HFFc6 (cell line): ENCODE results near the gene TMEM26. TPM values are rescaled to one million over a fixed set of nuclear protein-coding genes. Genes with fewer than 3 reads are reported as not detected.

ENCODE experiments used
- DNase-seq: peaks from one replicate; pipeline ENCODE4 v3.0.0-alpha.2; 2018
- H3K27ac Mint-ChIP-seq: 2 replicates; pipeline ENCODE4 v1.8.0; 2020; ENCODE audit warnings: mild to moderate bottlenecking, mixed read lengths
- H3K27me3 Mint-ChIP-seq: 2 replicates; pipeline ENCODE4 v1.8.0; 2021; ENCODE audit warnings: mild to moderate bottlenecking, moderate library complexity, mixed read lengths; ENCODE audit not compliant: insufficient read depth
- H3K36me3 Mint-ChIP-seq: 2 replicates; pipeline ENCODE4 v1.8.0; 2021; ENCODE audit warnings: low read depth, mixed read lengths
- H3K4me1 Mint-ChIP-seq: 2 replicates; pipeline ENCODE4 v1.8.0; 2020; ENCODE audit warnings: low read depth, mixed read lengths
- H3K4me3 Mint-ChIP-seq: 2 replicates; pipeline ENCODE4 v1.8.0; 2020; ENCODE audit warnings: mild to moderate bottlenecking, moderate library complexity, mixed read lengths
- H3K9me3 Mint-ChIP-seq: 2 replicates; pipeline ENCODE4 v1.8.0; 2020; ENCODE audit warnings: mild to moderate bottlenecking, mixed read lengths
- CTCF ChIP-seq: fragments of 200-600 bp; sonication (generic); IDR thresholded peaks from 2 replicates; pipeline ENCODE4 v1.5.0; 2021; ENCODE audit warnings: antibody characterized with exemption, mild to moderate bottlenecking
- total RNA-seq, 6 experiments: library from RNA; stranded (reverse); fragmentation: NEBNext Ultra II Directional; extraction: Animal tissue kit (Norgen Biotek cat#: 25700); gene quantifications; 2 replicates in 1 of 6; 3 replicates in 5 of 6; pipeline ENCODE4 v1.2.3, GENCODE V29; 2021

TMEM26 gene
- total RNA-seq, 6 experiments from 2014 or later, result not detected

DNA sequence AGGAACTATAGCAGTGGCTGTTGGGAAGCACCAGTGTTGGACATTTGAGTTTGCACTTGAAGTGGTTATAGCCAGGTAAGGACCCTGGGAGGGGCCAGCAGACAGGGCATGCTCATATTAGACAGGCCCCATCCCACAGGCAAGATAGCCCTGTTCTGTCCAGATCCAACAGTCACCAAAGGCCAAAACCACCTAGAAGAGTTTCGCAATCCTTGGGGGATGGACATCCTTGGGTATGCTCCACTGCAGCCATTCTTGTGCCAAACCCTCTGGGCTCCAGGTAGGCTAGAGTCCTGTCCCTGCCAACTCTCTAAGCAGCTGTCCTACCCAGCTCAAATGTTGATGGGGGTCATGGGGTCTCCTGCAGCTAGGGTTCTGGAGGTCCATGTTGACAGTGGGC is 76.8 kb downstream of the TMEM26 start:
- DNase-seq, result no peak

GRCh38 chr10:61366365-61366764 is 86.8 kb downstream of the TMEM26 start:
- no peak for DNase-seq
- H3K36me3 Mint-ChIP-seq, result no peaks in the 10 kb centered on the region
- no peak overlapping the region for H3K4me3 Mint-ChIP-seq
- H3K27ac Mint-ChIP-seq, result no peak overlapping the region
- TF ChIP-seq CTCF, result no peak
- H3K9me3 Mint-ChIP-seq, result no peaks in the 10 kb centered on the region
- no peaks in the 10 kb centered on the region for H3K4me1 Mint-ChIP-seq
- 0 out of 2 replicates have a peak, but pooled peaks cover 2% of the 10 kb centered on the region for H3K27me3 Mint-ChIP-seq

More for the DNA sequence above, 76.8 kb downstream of the TMEM26 start:
- Mint-ChIP-seq H3K27ac (no peak overlapping the region), H3K27me3 (no peaks in the 10 kb centered on the region; the same call in 1 of the 2 replicates), H3K4me3 (no peak overlapping the region), H3K9me3 (peaks cover 11% of the 10 kb centered on the region; the same call in 1 of the 2 replicates), H3K36me3 (peaks cover 4% of the 10 kb centered on the region; the same call in 1 of the 2 replicates), H3K4me1 (no peaks in the 10 kb centered on the region)
- TF ChIP-seq CTCF, result no peak

DNA sequence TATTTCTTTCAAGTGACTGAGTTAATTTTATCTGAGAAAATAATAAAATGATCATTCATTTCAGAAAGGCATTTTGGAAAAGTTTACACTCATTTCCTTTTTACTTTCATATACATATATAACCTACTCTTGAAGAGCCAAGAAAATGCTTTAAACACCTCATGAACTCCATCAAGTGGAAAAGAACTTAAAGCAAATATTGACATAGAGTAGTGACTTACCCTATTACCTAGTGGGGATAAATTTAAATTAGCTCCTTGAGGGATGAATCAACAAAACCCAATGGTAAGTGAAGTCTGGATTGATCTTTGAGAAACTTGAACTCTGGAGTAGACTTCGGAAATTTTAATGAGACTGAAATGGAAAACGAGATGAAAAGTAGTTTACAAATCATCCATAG is 88.6 kb downstream of the TMEM26 start:
- no peak for DNase-seq
- H3K27ac Mint-ChIP-seq, result no peak overlapping the region
- TF ChIP-seq CTCF, result no peak
- H3K36me3 Mint-ChIP-seq, result no peaks in the 10 kb centered on the region
- no peaks in the 10 kb centered on the region for H3K4me1 Mint-ChIP-seq
- H3K4me3 Mint-ChIP-seq, result no peak overlapping the region
- H3K27me3 Mint-ChIP-seq, result 0 out of 2 replicates have a peak, but pooled peaks cover 2% of the 10 kb centered on the region
- no peaks in the 10 kb centered on the region for H3K9me3 Mint-ChIP-seq

DNA sequence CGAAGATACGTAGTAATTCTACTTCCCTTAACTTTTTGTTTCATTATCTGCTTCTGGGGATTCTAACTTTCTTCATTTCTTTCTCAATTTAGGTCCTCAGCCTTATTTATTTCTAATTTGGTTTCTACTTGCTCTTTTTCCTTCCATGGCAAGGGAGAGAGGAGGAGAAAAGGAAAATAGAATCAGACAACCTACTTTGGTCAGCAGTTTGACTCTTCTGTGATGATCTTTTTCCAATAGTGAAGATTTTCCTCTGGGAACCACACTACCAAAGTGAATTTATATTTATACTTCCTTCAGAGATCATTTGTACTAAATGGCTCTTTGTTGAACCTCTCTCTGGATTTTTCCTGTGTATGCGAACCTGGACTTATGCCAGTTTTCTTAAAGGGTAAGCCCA is 90.2 kb downstream of the TMEM26 start:
- DNase-seq, result no peak
- TF ChIP-seq CTCF, result no peak
- 0 out of 2 replicates have a peak, but pooled peaks cover 2% of the 10 kb centered on the region for H3K27me3 Mint-ChIP-seq

DNA sequence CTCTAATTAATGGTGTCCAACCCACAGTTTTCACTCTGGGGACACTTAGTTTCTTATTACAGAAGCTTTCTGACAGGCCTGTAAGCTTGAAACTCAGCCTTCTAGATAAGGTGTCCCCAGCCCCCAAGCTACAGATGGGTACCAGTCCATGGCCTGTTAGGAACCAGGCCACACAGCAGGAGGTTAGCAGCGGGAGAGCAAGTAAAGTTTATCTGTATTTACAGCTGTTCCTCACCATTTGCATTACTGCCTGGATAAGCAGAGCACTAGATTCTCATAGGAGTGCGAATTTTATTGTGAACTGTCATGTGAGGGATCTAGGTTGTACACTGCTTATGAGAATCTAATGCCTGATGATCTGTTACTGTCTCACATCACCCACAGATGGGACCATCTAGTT is 93.7 kb downstream of the TMEM26 start:
- Mint-ChIP-seq H3K27ac (no peak overlapping the region), H3K4me1 (no peaks in the 10 kb centered on the region), H3K4me3 (no peak overlapping the region), H3K9me3 (no peaks in the 10 kb centered on the region), H3K27me3 (0 out of 2 replicates have a peak, but pooled peaks cover 2% of the 10 kb centered on the region), H3K36me3 (no peaks in the 10 kb centered on the region)
- no peak for DNase-seq
- TF ChIP-seq CTCF, result no peak

More for the DNA sequence above, 90.2 kb downstream of the TMEM26 start:
- H3K27ac Mint-ChIP-seq, result no peak overlapping the region
- no peaks in the 10 kb centered on the region for H3K9me3 Mint-ChIP-seq
- no peaks in the 10 kb centered on the region for H3K4me1 Mint-ChIP-seq
- no peaks in the 10 kb centered on the region for H3K36me3 Mint-ChIP-seq
- H3K4me3 Mint-ChIP-seq, result no peak overlapping the region

GRCh38 chr10:61357687-61358086 is 95.5 kb downstream of the TMEM26 start:
- TF ChIP-seq CTCF, result no peak
- H3K27me3 Mint-ChIP-seq, result 0 out of 2 replicates have a peak, but pooled peaks cover 2% of the 10 kb centered on the region
- no peak overlapping the region for H3K4me3 Mint-ChIP-seq
- H3K9me3 Mint-ChIP-seq, result no peaks in the 10 kb centered on the region
- DNase-seq, result no peak
- no peaks in the 10 kb centered on the region for H3K36me3 Mint-ChIP-seq
- H3K4me1 Mint-ChIP-seq, result no peaks in the 10 kb centered on the region
- no peak overlapping the region for H3K27ac Mint-ChIP-seq
